HepG2 (cell line): Measurements from ENCODE around the gene SPRY1. TPM values are rescaled to one million over a fixed set of nuclear protein-coding genes. Genes with fewer than 3 reads are reported as not detected.

Experiments used
- ATAC-seq: fragments of 200-7000 bp; cut with Tn5 transposase; 3 replicates; pipeline ENCODE4 v1.9.1; 2020; ENCODE audit warnings: mild to moderate bottlenecking, moderate library complexity
- BruUV-seq: library from RNA; stranded (reverse); fragments of 400-500 nt; replicated peaks from 2 replicates; lab custom pipeline; 2021; lab: Mats Ljungman, UMichigan
- CTCF ChIA-PET: fragments of 300-600 bp; formaldehyde crosslinking; extraction: SDS; loops from one replicate; lab custom pipeline; 2021; ENCODE audit warnings: low total read pairs, inconsistent platforms, low intra/inter-chr PET ratio; lab: Yijun Ruan, JAX
- POLR2A ChIA-PET: fragments of 350-600 bp; sonication (Branson Sonifier 250); formaldehyde crosslinking; loops from one replicate; lab custom pipeline; 2020; ENCODE audit warnings: antibody characterized with exemption, inconsistent platforms; lab: Yijun Ruan, JAX
- DNase-seq: peaks from one replicate; pipeline ENCODE4 v3.0.0-alpha.2; 2015; ENCODE audit warnings: low spot score
- FAIRE-seq: peaks from 3 replicates; lab custom pipeline; 2011; peaks lifted over from hg19 to GRCh38; lab: Jason Lieb, UNC
- H2AFZ ChIP-seq: one replicate; pipeline ENCODE4 v1.6.1; 2011; ENCODE audit warnings: low read length, inconsistent platforms
- H3K27ac ChIP-seq: fragments of 300-600 bp; 3 replicates; pipeline ENCODE4 v1.8.0; 2011; ENCODE audit warnings: mixed run types, mild to moderate bottlenecking, mixed read lengths, low read length, inconsistent platforms; ENCODE audit not compliant: insufficient read depth; ENCODE audit errors: extremely low read length
- H3K27me3 ChIP-seq, 2 experiments: fragments of 200-600 bp in 1 of 2; 2 replicates in 1 of 2; 3 replicates in 1 of 2; pipeline versions ENCODE4 v1.6.0 to v1.8.0; 2011; ENCODE audit warnings: low read length in 2 of 2, mild to moderate bottlenecking in 2 of 2, moderate library complexity in 2 of 2, inconsistent platforms in 1 of 2; ENCODE audit not compliant: insufficient read depth in 2 of 2, control insufficient read depth in 1 of 2
- H3K36me3 ChIP-seq, 2 experiments: fragments of 200-600 bp in 1 of 2; replicated peaks in 1 of 2; 2 replicates in 1 of 2; 3 replicates in 1 of 2; pipeline versions ENCODE4 v1.5.1 to v1.8.0; 2011; ENCODE audit warnings: low read length in 2 of 2, inconsistent platforms in 1 of 2; ENCODE audit not compliant: insufficient read depth in 2 of 2, control insufficient read depth in 1 of 2
- H3K4me1 ChIP-seq: 2 replicates; pipeline ENCODE4 v1.5.1; 2012; ENCODE audit warnings: low read length, inconsistent platforms; ENCODE audit not compliant: insufficient read depth
- H3K4me2 ChIP-seq: 2 replicates; pipeline ENCODE4 v1.6.0; 2011; ENCODE audit warnings: low read depth, low read length, inconsistent platforms
- H3K4me3 ChIP-seq, 3 experiments: fragments of 200-600 bp in 1 of 3; sonication (generic), shearing (Covaris generic) in 1 of 3; replicated peaks in 1 of 3; 2 replicates each; pipeline ENCODE4 v1.5.1; 2011 to 2016; ENCODE audit warnings: low read length in 3 of 3, inconsistent platforms in 2 of 3, low read depth in 2 of 3, mild to moderate bottlenecking in 2 of 3, control low read depth in 1 of 3, mixed read lengths in 1 of 3; ENCODE audit not compliant: insufficient read depth in 1 of 3
- H3K79me2 ChIP-seq: one replicate; pipeline ENCODE4 v1.6.1; 2011; ENCODE audit warnings: low read length, inconsistent platforms; ENCODE audit not compliant: insufficient read depth
- H3K9ac ChIP-seq: 2 replicates; pipeline ENCODE4 v1.6.0; 2011; ENCODE audit warnings: mild to moderate bottlenecking, low read depth, low read length, inconsistent platforms; ENCODE audit not compliant: insufficient read depth
- H3K9me3 ChIP-seq: 2 replicates; pipeline ENCODE4 v1.5.1; 2012; ENCODE audit warnings: mild to moderate bottlenecking, low read length
- H4K20me1 ChIP-seq: 2 replicates; pipeline ENCODE4 v1.6.0; 2011; ENCODE audit warnings: inconsistent platforms, mild to moderate bottlenecking, low read length, moderate library complexity; ENCODE audit not compliant: insufficient read depth
- MED1 ChIP-seq: sonication (generic); formaldehyde crosslinking; IDR thresholded peaks from 2 replicates; pipeline ENCODE4 v1.4.0; 2020; ENCODE audit warnings: missing genetic modification reagents
- NPAS2 ChIP-seq: sonication (generic); formaldehyde crosslinking; IDR thresholded peaks from 2 replicates; pipeline ENCODE4 v1.8.0; 2022; ENCODE audit warnings: mild to moderate bottlenecking, missing genetic modification reagents, borderline replicate concordance
- ZNF121 ChIP-seq: sonication (generic); formaldehyde crosslinking; IDR thresholded peaks from 2 replicates; pipeline ENCODE4 v1.5.0; 2020; ENCODE audit warnings: mild to moderate bottlenecking, missing genetic modification reagents
- WGBS: methylation state at CpG from one replicate; pipeline ENCODE4 v1.1.6; 2017; ENCODE audit warnings: low lambda C conversion rate; 5-methylcytosine and 5-hydroxymethylcytosine counted together
- in situ Hi-C: cut with HindIII; loops from 2 replicates; pipeline ENCODE4 v1.10.0; 2017; ENCODE audit warnings: low pct_unique_long_range_greater_than_20kb; ENCODE audit not compliant: extremely low pct_ligation_motif_present
- intact Hi-C: fragments of 100-400 bp; cut with micrococcal nuclease; formaldehyde crosslinking; loops from one replicate; pipeline ENCODE4 v1.10.0; 2022; ENCODE audit not compliant: unreplicated experiment
- polyA plus RNA-seq, 8 experiments: library from polyadenylated mRNA; depleted of rRNA in 3 of 8; stranded (reverse) in 7 of 8; unstranded in 1 of 8; fragments of >200 nt; fragmentation: Illumina TruSeq in 4 of 8; extraction: Trizol in 4 of 8; gene quantifications; 2 replicates each; pipeline versions ENCODE4 v1.2.1 to v1.2.3, GENCODE V29; 2011 to 2016; ENCODE audit warnings: low read depth in 4 of 8, missing spikeins in 1 of 8, mixed read lengths in 1 of 8; ENCODE audit not compliant: insufficient read depth in 1 of 8
- total RNA-seq, 5 experiments: library from RNA; depleted of rRNA; stranded (reverse); fragments of >200 nt; fragmentation: Illumina TruSeq; extraction: Trizol; gene quantifications; 2 replicates each; pipeline ENCODE4 v1.2.3, GENCODE V29; 2016; ENCODE audit warnings: low read depth in 1 of 5
- TF ChIP-seq, protein P1 (sequence below): sonication (generic); formaldehyde crosslinking; IDR thresholded peaks from 2 replicates; pipeline ENCODE4 v1.4.0; 2020; ENCODE audit warnings: mild to moderate bottlenecking, low read depth, missing genetic modification reagents

SPRY1 gene
- total and polyA plus RNA-seq, 2 of the 13 experiments (the other 11 are each of a cell fraction or from before 2014, with no cell fraction given), result 24.7 to 33.4 TPM

GRCh38 chr4:123449780-123450179 lies 53.2 kb downstream of the SPRY1 start:
- H3K79me2 ChIP-seq, result no peaks in the 10 kb centered on the region
- H3K4me1 ChIP-seq, result peaks cover 61% of the 10 kb centered on the region
- POLR2A ChIA-PET, result no interaction called here
- intact Hi-C loops, result no loop called here
- 0 out of 2 replicates have a peak, but pooled peaks have one; percentile 12 for TF ChIP-seq MED1 (CRISPR knock-in tag)
- TF ChIP-seq, protein P1, sequence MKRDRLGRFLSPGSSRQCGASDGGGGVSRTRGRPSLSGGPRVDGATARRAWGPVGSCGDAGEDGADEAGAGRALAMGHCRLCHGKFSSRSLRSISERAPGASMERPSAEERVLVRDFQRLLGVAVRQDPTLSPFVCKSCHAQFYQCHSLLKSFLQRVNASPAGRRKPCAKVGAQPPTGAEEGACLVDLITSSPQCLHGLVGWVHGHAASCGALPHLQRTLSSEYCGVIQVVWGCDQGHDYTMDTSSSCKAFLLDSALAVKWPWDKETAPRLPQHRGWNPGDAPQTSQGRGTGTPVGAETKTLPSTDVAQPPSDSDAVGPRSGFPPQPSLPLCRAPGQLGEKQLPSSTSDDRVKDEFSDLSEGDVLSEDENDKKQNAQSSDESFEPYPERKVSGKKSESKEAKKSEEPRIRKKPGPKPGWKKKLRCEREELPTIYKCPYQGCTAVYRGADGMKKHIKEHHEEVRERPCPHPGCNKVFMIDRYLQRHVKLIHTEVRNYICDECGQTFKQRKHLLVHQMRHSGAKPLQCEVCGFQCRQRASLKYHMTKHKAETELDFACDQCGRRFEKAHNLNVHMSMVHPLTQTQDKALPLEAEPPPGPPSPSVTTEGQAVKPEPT, result no peak
- no peak for FAIRE-seq
- no peak overlapping the region for H3K4me2 ChIP-seq
- in situ Hi-C loops, result no loop called here
- H3K4me3 ChIP-seq, result no peak overlapping the region
- peak overlapping the region; percentile 31 for H2AFZ ChIP-seq
- H4K20me1 ChIP-seq, result no peaks in the 10 kb centered on the region
- H3K27me3 ChIP-seq, result no peaks in the 10 kb centered on the region
- no peak overlapping the region for H3K27ac ChIP-seq
- no peak for ATAC-seq
- peak; percentile 46 for DNase-seq
- no peaks in the 10 kb centered on the region for H3K36me3 ChIP-seq
- H3K9me3 ChIP-seq, result no peaks in the 10 kb centered on the region
- CTCF ChIA-PET, result no interaction called here
- no peak overlapping the region for H3K9ac ChIP-seq
- BruUV-seq, result no TSS peak
- 26% methylated on average over 1 of the region's 1 CpG for WGBS

DNA sequence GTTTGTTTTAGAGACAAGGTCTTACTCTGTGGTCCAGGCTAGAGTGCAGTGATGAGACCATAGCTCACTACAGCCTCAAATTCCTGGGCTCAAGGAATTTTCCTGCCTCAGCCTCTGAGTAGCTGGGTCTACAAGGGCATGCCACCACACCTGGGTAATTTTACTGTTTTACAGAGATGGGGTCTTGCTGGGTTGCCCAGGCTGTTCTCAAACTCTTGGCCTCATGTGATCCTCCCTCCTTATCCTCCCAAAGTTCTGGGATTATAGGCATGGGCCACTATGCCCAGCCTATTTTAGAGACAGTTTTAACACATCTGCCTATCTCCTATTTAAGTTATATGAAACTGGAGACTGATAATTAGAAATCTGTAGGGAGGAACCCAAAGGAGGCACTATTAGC lies 53.8 kb downstream of the SPRY1 start:
- H4K20me1 ChIP-seq, result no peaks in the 10 kb centered on the region
- peaks cover 59% of the 10 kb centered on the region for H3K4me1 ChIP-seq
- H3K27ac ChIP-seq, result no peak overlapping the region
- ChIA-PET POLR2A (no interaction called here), CTCF (no interaction called here)
- no peaks in the 10 kb centered on the region for H3K79me2 ChIP-seq
- no peaks in the 10 kb centered on the region for H3K9me3 ChIP-seq
- H3K36me3 ChIP-seq, result no peaks in the 10 kb centered on the region
- H3K27me3 ChIP-seq, result no peaks in the 10 kb centered on the region
- no peak for DNase-seq
- H3K4me3 ChIP-seq, result no peak overlapping the region
- no peak for FAIRE-seq
- TF ChIP-seq ZNF121 (CRISPR knock-in tag) (peak; percentile 78), NPAS2 (CRISPR knock-in tag) (no peak)
- no peak overlapping the region for H3K4me2 ChIP-seq
- no TSS peak for BruUV-seq
- ATAC-seq, result no peak
- intact Hi-C loops, result no loop called here
- no peak overlapping the region for H2AFZ ChIP-seq
- in situ Hi-C loops, result no loop called here
- H3K9ac ChIP-seq, result no peak overlapping the region
